SW480 (cell line): ENCODE data around the gene DNAJC12.
"Not testable (repeated sequence)": the region's sequence is repeated elsewhere in the genome, so short reads cannot be mapped to it uniquely, and the experiment has no call there.

Experiments used
- DNase-seq: peaks from one replicate; pipeline ENCODE4 v3.0.0-alpha.2; 2016; ENCODE audit warnings: low spot score

The DNAJC12 gene

DNA sequence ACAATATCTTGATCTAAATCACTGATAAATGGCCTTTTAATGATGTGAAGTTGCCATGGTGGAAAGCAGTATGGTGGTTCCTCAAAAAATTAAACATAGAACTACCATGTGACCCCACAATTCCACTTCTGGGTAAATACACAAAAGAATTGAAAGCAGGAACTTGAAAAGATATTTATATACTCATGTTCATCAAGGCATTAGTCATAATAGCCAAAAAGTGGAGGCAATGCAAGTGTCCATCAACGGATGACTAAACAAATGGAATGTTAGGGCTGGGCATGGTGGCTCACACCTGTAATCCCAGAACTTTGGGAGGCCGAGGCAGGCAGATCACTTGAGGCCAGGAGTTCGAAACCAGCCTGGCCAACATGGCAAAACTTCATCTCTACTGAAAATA, 2.0 kb upstream of the DNAJC12 start:
- no peak for DNase-seq

DNA sequence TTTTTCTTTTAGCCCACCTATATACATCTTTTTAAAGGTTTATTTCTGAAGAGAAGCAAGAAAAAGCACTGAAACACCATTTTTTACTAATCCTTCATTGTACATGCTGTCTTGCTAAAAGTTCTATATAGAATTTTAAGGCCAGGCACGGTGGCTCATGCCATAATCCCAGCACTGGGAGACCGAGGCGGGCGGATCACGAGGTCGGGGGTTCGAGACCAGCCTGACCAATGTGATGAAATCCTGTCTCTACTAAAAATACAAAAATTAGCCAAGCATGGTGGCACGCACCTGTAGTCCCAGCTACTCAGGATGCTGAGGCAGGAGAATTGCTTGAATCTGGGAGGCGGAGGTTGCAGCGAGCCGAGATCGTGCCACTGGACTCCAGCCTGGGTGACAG, 1.5 kb upstream of the DNAJC12 start:
- not testable (repeated sequence) for DNase-seq

- DNase-seq, result no peak
Measured at GRCh38 chr10:67836972-67837371, 1.0 kb downstream of the DNAJC12 start.

DNA sequence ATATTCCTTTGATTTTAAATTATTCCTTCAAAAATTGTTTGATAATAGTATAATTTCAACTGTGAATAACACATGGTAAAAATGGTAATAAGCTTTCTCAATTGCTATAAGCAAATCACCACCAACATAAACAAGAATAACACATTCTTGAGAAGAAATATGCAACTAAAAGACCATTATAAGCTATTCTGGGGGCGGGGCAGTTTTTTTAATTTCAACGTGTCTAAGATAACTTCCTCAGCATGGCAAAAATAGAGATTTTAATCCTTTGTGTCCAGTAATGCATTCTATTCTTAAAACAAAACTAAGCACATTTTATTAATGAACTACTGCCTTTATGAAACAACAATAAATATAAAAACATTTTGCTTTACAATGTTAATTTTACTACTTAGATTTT, 1.5 kb downstream of the DNAJC12 start:
- DNase-seq, result no peak

DNA sequence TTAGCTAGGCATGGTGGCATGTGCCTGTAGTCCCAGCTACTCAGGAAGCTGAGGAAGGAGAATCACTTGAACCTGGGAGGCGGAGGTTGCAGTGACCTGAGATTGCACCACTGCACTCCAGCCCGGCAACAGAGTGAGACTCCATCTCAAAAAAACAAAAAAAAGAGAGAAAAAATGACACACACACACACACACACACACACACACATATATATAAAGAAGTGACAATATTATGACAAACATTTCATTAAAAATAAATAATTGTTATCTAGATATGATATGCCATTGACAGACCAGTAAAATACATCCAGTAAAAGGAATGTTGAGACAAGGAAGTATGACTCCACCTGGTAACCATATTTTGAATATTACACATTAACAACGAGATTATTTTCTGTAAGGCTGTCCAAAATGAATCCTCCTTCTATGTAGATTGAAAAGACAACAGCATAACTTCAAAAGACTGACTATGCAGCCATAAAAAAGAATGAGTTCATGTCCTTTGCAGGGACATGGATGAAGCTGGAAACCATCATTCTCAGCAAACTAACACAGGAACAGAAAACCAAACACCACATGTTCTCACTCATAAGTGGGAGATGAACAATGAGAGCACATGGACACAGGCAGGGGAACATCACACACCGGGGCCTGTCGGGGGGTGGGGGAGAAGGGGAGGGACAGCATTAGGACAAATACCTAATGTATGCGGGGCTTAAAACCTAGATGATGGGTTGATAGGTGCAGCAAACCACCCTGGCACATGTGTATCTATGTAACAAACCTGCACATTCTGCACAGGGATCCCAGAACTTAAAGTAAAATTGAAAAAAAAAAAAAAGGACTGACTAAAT, 2.2 kb downstream of the DNAJC12 start:
- not testable (repeated sequence) for DNase-seq

DNA sequence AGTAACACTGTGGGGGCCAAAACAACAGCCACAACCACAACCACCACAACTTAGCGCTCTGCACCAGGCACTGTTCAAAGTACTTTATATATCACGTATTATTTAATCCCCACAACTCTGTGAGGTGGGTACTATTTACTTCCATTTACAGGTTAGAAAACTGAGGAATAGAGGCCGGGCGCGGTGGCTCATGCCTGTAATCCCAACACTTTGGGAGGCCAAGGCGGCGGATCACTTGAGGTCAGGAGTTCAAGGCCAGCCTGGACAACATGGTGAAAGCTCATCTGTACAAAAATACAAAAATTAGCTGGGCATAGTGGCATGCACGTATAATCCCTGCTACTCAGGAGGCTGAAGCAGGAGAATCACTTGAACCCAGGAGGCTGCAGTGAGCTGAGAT, 3.6 kb downstream of the DNAJC12 start:
- no peak for DNase-seq

- DNase-seq, result no peak
Measured at GRCh38 chr10:67827811-67828210, 10.2 kb downstream of the DNAJC12 start.

DNA sequence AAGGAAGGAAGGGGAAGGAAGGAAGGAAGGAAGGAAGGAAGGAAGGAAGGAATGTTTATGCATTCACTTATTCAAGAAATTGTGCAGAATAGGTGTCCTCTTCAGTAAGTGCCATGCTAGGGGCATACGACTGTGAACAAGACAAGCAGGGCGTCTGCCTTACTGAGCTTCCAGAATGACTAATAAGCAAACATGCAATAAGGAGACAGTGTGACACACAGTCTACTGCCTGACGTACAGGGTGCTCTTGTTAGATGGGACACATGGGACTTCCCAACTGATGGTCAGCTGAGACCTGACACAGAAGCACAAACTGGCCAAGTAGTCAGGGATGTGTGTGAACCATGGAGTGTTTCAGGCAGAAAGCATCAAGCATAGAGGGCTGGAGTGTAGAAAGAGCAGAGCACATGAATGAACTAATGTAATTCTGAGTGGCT, 18.2 kb downstream of the DNAJC12 start:
- peak; percentile 8 for DNase-seq

DNA sequence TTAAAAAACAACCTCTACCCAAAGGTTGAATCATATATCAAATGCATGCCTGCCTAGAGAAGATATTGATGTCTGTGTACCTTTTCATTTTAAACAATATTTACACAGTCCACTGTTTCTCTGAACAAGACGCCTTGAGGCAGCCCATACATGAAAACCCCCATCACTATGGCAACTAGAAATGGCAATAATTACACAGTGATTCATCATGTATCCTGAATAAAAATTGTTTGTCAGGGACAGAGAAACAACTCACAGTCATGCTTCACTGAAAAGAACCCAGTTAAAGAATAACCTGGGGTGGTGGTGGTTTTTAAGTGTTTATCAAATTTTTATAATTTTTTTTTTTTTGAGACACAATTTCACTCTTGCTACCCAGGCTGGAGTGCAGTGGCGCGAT, 19.7 kb downstream of the DNAJC12 start:
- DNase-seq, result no peak

DNA sequence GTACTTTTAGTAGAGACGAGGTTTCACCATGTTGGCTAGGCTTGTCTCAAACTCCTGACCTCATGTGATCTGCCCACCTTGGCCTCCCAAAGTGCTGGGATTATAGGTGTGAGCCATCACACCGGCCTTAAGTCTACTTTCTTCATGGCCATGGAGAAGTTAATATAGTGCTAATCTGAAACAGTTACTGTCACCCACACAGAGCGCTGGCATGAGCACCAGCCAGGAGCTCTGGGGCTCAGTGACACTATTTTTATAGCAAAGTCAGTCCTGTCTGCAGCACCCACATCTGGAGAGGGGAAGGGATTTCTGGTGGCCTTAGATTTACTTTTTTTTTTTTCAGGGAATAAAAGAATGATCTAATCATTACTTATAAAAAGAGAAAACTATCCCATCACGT, 21.3 kb downstream of the DNAJC12 start:
- DNase-seq, result no peak

GRCh38 chr10:67815571-67816059, 22.4 kb downstream of the DNAJC12 start:
- no peak for DNase-seq

GRCh38 chr10:67812007-67812406, 26.0 kb downstream of the DNAJC12 start:
- no peak for DNase-seq

DNA sequence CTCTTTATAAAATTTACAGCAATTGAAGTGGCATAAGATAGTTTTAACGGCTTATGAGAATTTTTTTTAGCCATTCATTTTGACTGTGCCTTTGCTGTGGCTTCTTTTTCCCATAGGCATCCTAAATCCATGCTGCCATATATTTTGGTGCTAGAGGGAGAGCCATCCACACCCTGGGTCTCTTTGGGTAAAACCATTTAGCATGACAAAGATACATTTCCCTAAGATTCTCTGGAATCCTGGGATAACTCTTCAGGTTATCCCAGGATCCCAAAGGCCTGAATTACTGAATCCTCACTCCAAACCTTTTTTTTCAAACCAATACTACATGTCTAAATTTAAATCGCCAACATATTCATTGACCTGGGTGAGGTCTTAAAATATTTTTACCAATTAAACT, 28.9 kb downstream of the DNAJC12 start:
- no peak for DNase-seq

- no peak for DNase-seq
Measured at GRCh38 chr10:67808704-67809103, 29.3 kb downstream of the DNAJC12 start.

GRCh38 chr10:67807855-67808456, 30.0 kb downstream of the DNAJC12 start:
- no peak for DNase-seq

DNA sequence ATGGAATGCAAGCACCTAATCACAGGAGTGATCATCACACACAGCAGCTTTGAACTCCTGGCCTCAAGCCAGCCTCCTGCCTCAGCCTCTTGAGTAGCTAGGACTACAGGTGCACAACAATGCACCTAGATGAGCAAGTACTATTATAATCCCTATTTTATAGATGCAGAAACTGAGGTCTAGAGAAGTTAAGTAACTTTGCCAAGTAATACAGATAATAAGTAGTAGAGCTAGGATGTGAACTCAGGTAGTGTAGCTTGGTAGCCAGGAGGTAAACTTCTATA, 33.7 kb downstream of the DNAJC12 start:
- DNase-seq, result no peak

GRCh38 chr10:67803588-67804394, 34.2 kb downstream of the DNAJC12 start:
- no peak for DNase-seq

GRCh38 chr10:67802767-67803538, 35.0 kb downstream of the DNAJC12 start:
- no peak for DNase-seq

DNA sequence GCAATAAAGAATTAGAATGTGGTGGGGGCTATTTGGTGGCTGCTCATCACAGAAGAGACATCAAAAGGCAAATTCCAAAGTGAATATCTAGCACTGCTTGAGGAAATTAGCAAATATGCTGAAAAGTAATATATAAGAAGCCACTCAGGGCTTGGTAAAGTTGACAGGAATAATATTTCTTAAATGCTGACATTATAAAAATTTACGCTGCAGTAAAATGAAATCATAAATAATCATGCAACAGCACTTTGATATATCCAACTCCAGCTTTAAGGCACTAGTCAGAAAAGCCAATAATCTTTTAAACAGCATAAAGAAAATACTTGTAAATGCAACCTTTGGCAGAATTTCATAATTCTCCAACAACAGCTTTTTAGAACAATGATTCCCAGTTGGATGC, 36.9 kb downstream of the DNAJC12 start:
- no peak for DNase-seq

GRCh38 chr10:67794909-67795460, 43.0 kb downstream of the DNAJC12 start:
- DNase-seq, result no peak

DNA sequence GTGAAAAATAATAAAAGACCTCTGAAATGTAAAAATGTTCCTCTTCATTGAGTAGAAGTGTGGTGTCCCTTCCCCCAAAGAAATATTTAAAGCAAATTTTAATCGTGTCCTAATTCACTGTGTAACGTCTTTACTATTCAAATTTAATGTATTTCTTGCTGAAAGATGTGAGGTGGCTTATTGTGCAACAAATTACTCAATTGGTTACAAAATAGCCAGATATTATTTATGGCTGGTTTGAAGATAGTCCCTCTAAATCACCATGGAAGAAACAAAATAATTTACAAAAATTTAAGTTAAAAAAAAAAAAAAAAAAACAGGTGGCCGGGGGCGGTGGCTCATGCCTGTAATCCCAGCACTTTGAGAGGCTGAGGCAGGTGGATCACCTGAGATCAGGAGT, 43.7 kb downstream of the DNAJC12 start:
- no peak for DNase-seq

DNA sequence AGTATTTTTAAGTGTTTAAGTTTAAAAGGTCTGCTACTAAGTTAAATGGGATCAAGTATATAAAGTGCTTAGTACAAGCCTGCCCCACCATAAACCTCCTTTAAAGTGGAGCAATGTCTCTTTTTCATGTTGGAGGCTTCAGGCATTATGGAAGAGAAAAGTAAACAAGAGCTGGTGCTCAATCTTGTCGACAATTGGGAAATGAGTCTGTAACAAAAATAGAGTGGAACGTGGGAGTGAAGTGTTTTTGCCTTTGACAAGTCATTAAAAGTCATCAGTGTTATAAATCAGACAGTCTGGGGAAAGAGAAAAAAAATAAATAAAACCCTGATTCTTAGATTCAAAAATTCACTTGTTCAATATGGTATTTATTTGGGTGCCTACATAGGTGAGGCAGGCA, 44.7 kb downstream of the DNAJC12 start:
- no peak for DNase-seq
